ENCODE data around the gene CACNA1G.

The CACNA1G gene

GRCh38 chr17:50605429-50605828 is 44.9 kb downstream of the CACNA1G start:
- no peak for DNase-seq (ENCODE audit: extremely low read depth, insufficient read length)
- peaks cover 3% of the 10 kb centered on the region for H3K27me3 ChIP-seq (replicated peaks; ENCODE audit: control insufficient read depth, insufficient read depth, low read length)
- TF ChIP-seq CTCF (IDR thresholded peaks at IDR 0.05; ENCODE audit: insufficient read depth, low read length, poor library complexity, severe bottlenecking), result no peak

GRCh38 chr17:50607522-50608175 is 47.1 kb downstream of the CACNA1G start:
- H3K27me3 ChIP-seq (replicated peaks; ENCODE audit: control insufficient read depth, insufficient read depth, low read length), result peaks cover 3% of the 10 kb centered on the region
- no peak for DNase-seq (ENCODE audit: extremely low read depth, insufficient read length)
- no peak for TF ChIP-seq CTCF (IDR thresholded peaks at IDR 0.05; ENCODE audit: insufficient read depth, low read length, poor library complexity, severe bottlenecking)

More at GRCh38 chr17:50605429-50605828, 44.9 kb downstream of the CACNA1G start:
- Histone ChIP-seq H3K36me3 (ENCODE audit: control insufficient read depth, insufficient read depth, low read length) (no peaks in the 10 kb centered on the region), H3K4me3 (replicated peaks; ENCODE audit: low read depth, low read length) (no peak overlapping the region)

GRCh38 chr17:50608700-50609379 is 48.3 kb downstream of the CACNA1G start:
- no peak for DNase-seq (ENCODE audit: extremely low read depth, insufficient read length)
- peaks cover 3% of the 10 kb centered on the region for H3K27me3 ChIP-seq (replicated peaks; ENCODE audit: control insufficient read depth, insufficient read depth, low read length)
- H3K36me3 ChIP-seq (ENCODE audit: control insufficient read depth, insufficient read depth, low read length), result no peaks in the 10 kb centered on the region
- TF ChIP-seq CTCF (IDR thresholded peaks at IDR 0.05; ENCODE audit: insufficient read depth, low read length, poor library complexity, severe bottlenecking), result no peak
- no peak overlapping the region for H3K4me3 ChIP-seq (replicated peaks; ENCODE audit: low read depth, low read length)

More at GRCh38 chr17:50607522-50608175, 47.1 kb downstream of the CACNA1G start:
- Histone ChIP-seq H3K36me3 (ENCODE audit: control insufficient read depth, insufficient read depth, low read length) (no peaks in the 10 kb centered on the region), H3K4me3 (replicated peaks; ENCODE audit: low read depth, low read length) (no peak overlapping the region)

GRCh38 chr17:50609380-50610074 is 49.0 kb downstream of the CACNA1G start:
- TF ChIP-seq CTCF (IDR thresholded peaks at IDR 0.05; ENCODE audit: insufficient read depth, low read length, poor library complexity, severe bottlenecking), result no peak
- Histone ChIP-seq H3K27me3 (replicated peaks; ENCODE audit: control insufficient read depth, insufficient read depth, low read length) (peaks cover 1% of the 10 kb centered on the region), H3K4me3 (replicated peaks; ENCODE audit: low read depth, low read length) (no peak overlapping the region), H3K36me3 (ENCODE audit: control insufficient read depth, insufficient read depth, low read length) (no peaks in the 10 kb centered on the region)
- DNase-seq (ENCODE audit: extremely low read depth, insufficient read length), result no peak

GRCh38 chr17:50611634-50612033 is 51.1 kb downstream of the CACNA1G start:
- Histone ChIP-seq H3K36me3 (ENCODE audit: control insufficient read depth, insufficient read depth, low read length) (no peaks in the 10 kb centered on the region), H3K4me3 (replicated peaks; ENCODE audit: low read depth, low read length) (no peak overlapping the region), H3K27me3 (replicated peaks; ENCODE audit: control insufficient read depth, insufficient read depth, low read length) (peaks cover 1% of the 10 kb centered on the region)
- no peak for TF ChIP-seq CTCF (IDR thresholded peaks at IDR 0.05; ENCODE audit: insufficient read depth, low read length, poor library complexity, severe bottlenecking)
- DNase-seq (ENCODE audit: extremely low read depth, insufficient read length), result no peak

All from GM06990 (cell line).